SK-N-MC (cell line): ENCODE data around the gene ACER1.

Source experiments
- EZH2 ChIP-seq: fragments of 200-600 bp; sonication (generic); IDR thresholded peaks from one replicate; pipeline ENCODE4 v1.6.1; 2017; ENCODE audit warnings: antibody characterized with exemption
- POLR2AphosphoS5 ChIP-seq: IDR thresholded peaks from 2 replicates; pipeline ENCODE4 v1.6.1; 2012; ENCODE audit warnings: mild to moderate bottlenecking, low read depth, low read length, borderline replicate concordance

DNA sequence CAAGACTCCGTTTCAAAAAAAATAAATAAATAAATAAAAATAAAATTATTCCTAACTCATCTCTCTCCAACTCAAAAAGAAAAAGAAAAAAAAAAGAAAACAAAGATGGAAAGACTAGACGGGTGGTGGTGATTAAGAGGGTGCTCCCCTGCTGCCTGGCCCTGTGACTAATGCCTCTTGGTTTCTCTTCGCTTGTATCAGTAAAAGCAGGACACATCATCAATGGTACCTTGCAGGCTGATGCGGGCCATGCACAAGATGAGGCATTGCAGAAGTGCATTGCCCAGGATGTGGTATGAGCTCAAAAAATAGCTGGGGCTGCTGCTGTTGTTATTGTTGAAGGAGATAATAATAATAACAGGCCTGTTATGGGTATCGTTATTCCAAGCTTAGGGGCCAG lies 14.6 kb downstream of the ACER1 start:
- TF ChIP-seq POLR2AphosphoS5: no peak
- TF ChIP-seq EZH2: no peak
